Suprapubic skin (tissue), 4 donors: Measurements from ENCODE around the gene CXCL12. TPM values are rescaled to one million over a fixed set of nuclear protein-coding genes. Genes with fewer than 3 reads are reported as not detected.

Source experiments
- DNase-seq, 2 donors: peaks; one replicate each; pipeline ENCODE4 v3.0.0-alpha.2; 2019; ENCODE audit warnings: low spot score in 2 of 2
- H3K27ac ChIP-seq: fragments of 200-600 bp; sonication (generic); one replicate; pipeline ENCODE4 v1.5.1; 2019
- H3K27me3 ChIP-seq: fragments of 200-600 bp; sonication (generic); one replicate; pipeline ENCODE4 v1.5.1; 2019
- H3K36me3 ChIP-seq: fragments of 200-600 bp; sonication (generic); one replicate; pipeline ENCODE4 v1.5.1; 2019
- H3K4me1 ChIP-seq: fragments of 200-600 bp; sonication (generic); one replicate; pipeline ENCODE4 v1.5.1; 2019
- H3K4me3 ChIP-seq: fragments of 200-600 bp; sonication (generic); one replicate; pipeline ENCODE4 v1.5.1; 2019; ENCODE audit warnings: mild to moderate bottlenecking
- H3K9me3 ChIP-seq: fragments of 200-600 bp; sonication (generic); one replicate; pipeline ENCODE4 v1.5.1; 2019
- EP300 ChIP-seq: sonication (generic); formaldehyde crosslinking; IDR thresholded peaks from one replicate; pipeline ENCODE4 v1.6.1; 2017; ENCODE audit warnings: antibody characterized with exemption
- POLR2A ChIP-seq, 2 donors: fragments of 450-650 bp; IDR thresholded peaks; one replicate each; pipeline ENCODE4 v1.6.1; 2017; ENCODE audit warnings: antibody characterized with exemption in 2 of 2, mild to moderate bottlenecking in 2 of 2, moderate library complexity in 2 of 2
- POLR2AphosphoS5 ChIP-seq, 3 donors: sonication (generic); formaldehyde crosslinking; IDR thresholded peaks; one replicate each; pipeline ENCODE4 v1.6.1; 2017; ENCODE audit warnings: antibody characterized with exemption in 3 of 3
- WGBS: methylation state at CpG from one replicate; pipeline ENCODE4 v1.1.5; 2018; 5-methylcytosine and 5-hydroxymethylcytosine counted together
- total RNA-seq, 4 donors: library from RNA; depleted of rRNA; stranded (reverse); fragments of >200 nt; gene quantifications; one replicate each; pipeline ENCODE4 v1.1.0, GENCODE V29; 2016
- TF ChIP-seq, protein P1 (sequence below), 2 donors: fragments of 200-600 bp in 1 of 2; fragments of 450-650 bp in 1 of 2; sonication (generic) in 1 of 2; IDR thresholded peaks; one replicate each; pipeline ENCODE4 v1.5.1; 2016 to 2019; ENCODE audit warnings: antibody characterized with exemption in 2 of 2, mild to moderate bottlenecking in 1 of 2, moderate library complexity in 1 of 2

CXCL12 gene
- total RNA-seq, 4 donors from 2014 or later = 13.9 to 44.7 (median 27.6) TPM

- DNase-seq = peak in 1 of 2 donors; percentile 45
- TF ChIP-seq POLR2AphosphoS5 (IDR thresholded peaks at IDR 0.05) (no peak), POLR2A (IDR thresholded peaks at IDR 0.05) (no peak), EP300 (no peak)
- TF ChIP-seq, protein P1, sequence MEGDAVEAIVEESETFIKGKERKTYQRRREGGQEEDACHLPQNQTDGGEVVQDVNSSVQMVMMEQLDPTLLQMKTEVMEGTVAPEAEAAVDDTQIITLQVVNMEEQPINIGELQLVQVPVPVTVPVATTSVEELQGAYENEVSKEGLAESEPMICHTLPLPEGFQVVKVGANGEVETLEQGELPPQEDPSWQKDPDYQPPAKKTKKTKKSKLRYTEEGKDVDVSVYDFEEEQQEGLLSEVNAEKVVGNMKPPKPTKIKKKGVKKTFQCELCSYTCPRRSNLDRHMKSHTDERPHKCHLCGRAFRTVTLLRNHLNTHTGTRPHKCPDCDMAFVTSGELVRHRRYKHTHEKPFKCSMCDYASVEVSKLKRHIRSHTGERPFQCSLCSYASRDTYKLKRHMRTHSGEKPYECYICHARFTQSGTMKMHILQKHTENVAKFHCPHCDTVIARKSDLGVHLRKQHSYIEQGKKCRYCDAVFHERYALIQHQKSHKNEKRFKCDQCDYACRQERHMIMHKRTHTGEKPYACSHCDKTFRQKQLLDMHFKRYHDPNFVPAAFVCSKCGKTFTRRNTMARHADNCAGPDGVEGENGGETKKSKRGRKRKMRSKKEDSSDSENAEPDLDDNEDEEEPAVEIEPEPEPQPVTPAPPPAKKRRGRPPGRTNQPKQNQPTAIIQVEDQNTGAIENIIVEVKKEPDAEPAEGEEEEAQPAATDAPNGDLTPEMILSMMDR (IDR thresholded peaks at IDR 0.05) = no peak
- H3K36me3 ChIP-seq = no peaks in the 10 kb centered on the region
- H3K4me3 ChIP-seq = no peak overlapping the region
- 81% methylated on average over 9 of the region's 9 CpGs for WGBS
- H3K4me1 ChIP-seq = no peaks in the 10 kb centered on the region
- H3K9me3 ChIP-seq = no peaks in the 10 kb centered on the region
- no peak overlapping the region for H3K27ac ChIP-seq
- H3K27me3 ChIP-seq = no peaks in the 10 kb centered on the region
Measured at GRCh38 chr10:44335330-44336021, 49.4 kb downstream of the CXCL12 start.

GRCh38 chr10:44334621-44335184 lies 50.2 kb downstream of the CXCL12 start:
- Histone ChIP-seq H3K27me3 (no peaks in the 10 kb centered on the region), H3K27ac (no peak overlapping the region), H3K9me3 (no peaks in the 10 kb centered on the region), H3K4me1 (no peaks in the 10 kb centered on the region), H3K36me3 (no peaks in the 10 kb centered on the region), H3K4me3 (no peak overlapping the region)
- DNase-seq = peak in 1 of 2 donors; percentile 32
- 84% methylated on average over 4 of the region's 4 CpGs for whole genome bisulfite sequencing
- TF ChIP-seq EP300 (no peak), POLR2AphosphoS5 (IDR thresholded peaks at IDR 0.05) (no peak), POLR2A (IDR thresholded peaks at IDR 0.05) (no peak)
- TF ChIP-seq, protein P1 (IDR thresholded peaks at IDR 0.05) = no peak

GRCh38 chr10:44334091-44334490 lies 50.8 kb downstream of the CXCL12 start:
- 85% methylated on average over 6 of the region's 6 CpGs for WGBS
- Histone ChIP-seq H3K36me3 (no peaks in the 10 kb centered on the region), H3K9me3 (no peaks in the 10 kb centered on the region), H3K4me3 (no peak overlapping the region), H3K27ac (no peak overlapping the region), H3K27me3 (no peaks in the 10 kb centered on the region), H3K4me1 (no peaks in the 10 kb centered on the region)
- TF ChIP-seq EP300 (no peak), POLR2A (IDR thresholded peaks at IDR 0.05) (no peak), POLR2AphosphoS5 (IDR thresholded peaks at IDR 0.05) (no peak)
- TF ChIP-seq, protein P1 (IDR thresholded peaks at IDR 0.05) = no peak
- peak in 1 of 2 donors; percentile 65 for DNase-seq

- H3K27ac ChIP-seq = no peak overlapping the region
- 95% methylated on average over 10 of the region's 10 CpGs for WGBS
- H3K4me3 ChIP-seq = no peak overlapping the region
- peak in 1 of 2 donors; percentile 48 for DNase-seq
- no peaks in the 10 kb centered on the region for H3K4me1 ChIP-seq
- H3K9me3 ChIP-seq = no peaks in the 10 kb centered on the region
- TF ChIP-seq EP300 (no peak), POLR2A (IDR thresholded peaks at IDR 0.05) (no peak), POLR2AphosphoS5 (IDR thresholded peaks at IDR 0.05) (no peak)
- TF ChIP-seq, protein P1 (IDR thresholded peaks at IDR 0.05) = no peak
- no peaks in the 10 kb centered on the region for H3K27me3 ChIP-seq
- H3K36me3 ChIP-seq = no peaks in the 10 kb centered on the region
Measured at GRCh38 chr10:44333511-44333910, 51.4 kb downstream of the CXCL12 start.

DNA sequence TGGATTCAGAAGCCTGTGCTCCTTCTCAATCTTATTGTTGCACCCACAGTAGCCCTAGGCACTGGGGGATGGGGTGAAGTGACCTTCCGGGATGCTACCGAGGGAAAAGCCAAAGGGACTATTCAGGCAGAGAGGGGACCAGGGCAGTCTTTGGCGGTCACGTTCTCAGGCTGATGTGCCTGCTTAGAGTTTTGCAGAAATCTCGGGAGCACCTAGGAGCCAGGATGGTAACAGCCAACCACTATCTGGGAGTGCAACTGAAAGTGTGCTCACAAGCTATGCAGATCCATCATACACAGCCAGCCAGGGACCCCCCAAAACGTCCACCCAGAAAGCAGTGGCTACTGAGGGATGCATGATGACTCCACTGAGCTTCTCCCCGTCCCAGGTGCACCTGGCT lies 52.4 kb downstream of the CXCL12 start:
- H3K9me3 ChIP-seq = no peaks in the 10 kb centered on the region
- DNase-seq = peak in 1 of 2 donors; percentile 34
- no peaks in the 10 kb centered on the region for H3K27me3 ChIP-seq
- H3K4me3 ChIP-seq = no peak overlapping the region
- H3K4me1 ChIP-seq = no peaks in the 10 kb centered on the region
- 63% methylated on average over 7 of the region's 7 CpGs for WGBS
- H3K36me3 ChIP-seq = no peaks in the 10 kb centered on the region
- H3K27ac ChIP-seq = no peak overlapping the region
- no peak for TF ChIP-seq POLR2AphosphoS5 (IDR thresholded peaks at IDR 0.05)
- TF ChIP-seq EP300 = no peak
- TF ChIP-seq POLR2A (IDR thresholded peaks at IDR 0.05) = no peak
- TF ChIP-seq, protein P1 (IDR thresholded peaks at IDR 0.05) = no peak
